SW480 (cell line): ENCODE results near the gene PASK.
A peak's percentile ranks its signal among the peaks of the same experiment; 100 is the strongest.

Experiments used
- DNase-seq: peaks from one replicate; pipeline ENCODE4 v3.0.0-alpha.2; 2016; ENCODE audit warnings: low spot score

Gene PASK

GRCh38 chr2:241180495-241180894 lies 31.2 kb upstream of the PASK start:
- DNase-seq, result no peak

- no peak for DNase-seq
Measured at GRCh38 chr2:241179899-241180298, 30.6 kb upstream of the PASK start.

- no peak for DNase-seq
Measured at GRCh38 chr2:241178961-241179360, 29.7 kb upstream of the PASK start.

GRCh38 chr2:241177526-241178334 lies 28.5 kb upstream of the PASK start:
- DNase-seq, result no peak

GRCh38 chr2:241173557-241173956 lies 24.3 kb upstream of the PASK start:
- no peak for DNase-seq

- DNase-seq, result no peak
Measured at GRCh38 chr2:241168366-241168765, 19.1 kb upstream of the PASK start.

- DNase-seq, result no peak
Measured at GRCh38 chr2:241163601-241164118, 14.4 kb upstream of the PASK start.

- DNase-seq, result no peak
Measured at GRCh38 chr2:241161646-241162281, 12.5 kb upstream of the PASK start.

- no peak for DNase-seq
Measured at GRCh38 chr2:241160318-241160717, 11.0 kb upstream of the PASK start.

GRCh38 chr2:241159116-241159515 lies 9.8 kb upstream of the PASK start:
- no peak for DNase-seq

GRCh38 chr2:241158546-241158900 lies 9.3 kb upstream of the PASK start:
- no peak for DNase-seq

GRCh38 chr2:241157841-241158545 lies 8.7 kb upstream of the PASK start:
- DNase-seq, result no peak

GRCh38 chr2:241156971-241157441 lies 7.7 kb upstream of the PASK start:
- DNase-seq, result no peak

GRCh38 chr2:241155936-241156335 lies 6.7 kb upstream of the PASK start:
- DNase-seq, result no peak

- no peak for DNase-seq
Measured at GRCh38 chr2:241154915-241155314, 5.6 kb upstream of the PASK start.

GRCh38 chr2:241153616-241154015 lies 4.3 kb upstream of the PASK start:
- peak; percentile 13 for DNase-seq

- DNase-seq, result no peak
Measured at GRCh38 chr2:241151934-241152660, 2.8 kb upstream of the PASK start.

GRCh38 chr2:241150660-241151530 lies 1.6 kb upstream of the PASK start:
- DNase-seq, result no peak

GRCh38 chr2:241149925-241150659 lies 820 bp upstream of the PASK start, which contains the start of gene PPP1R7:
TSS of gene PPP1R7 (plus strand) at chr2:241150467. CDS start at chr2:241150496, 29 bp downstream.
- DNase-seq, result peak; percentile 91

GRCh38 chr2:241149675-241149924 lies 328 bp upstream of the PASK start:
- DNase-seq, result no peak

- no peak for DNase-seq
Measured at GRCh38 chr2:241148239-241148638, 1.0 kb downstream of the PASK start.
